GM12892 (cell line): ENCODE data around the gene EMID1.
"Not testable (repeated sequence)": the region's sequence is repeated elsewhere in the genome, so short reads cannot be mapped to it uniquely, and the experiment has no call there.

Experiments
- POLR2A ChIP-seq: IDR thresholded peaks from 2 replicates; pipeline ENCODE4 v1.6.1; 2011; ENCODE audit warnings: low read depth, low read length, control low read depth
- POLR2AphosphoS5 ChIP-seq: IDR thresholded peaks from 2 replicates; pipeline ENCODE4 v1.6.1; 2011; ENCODE audit warnings: low read depth, low read length, control low read depth

GRCh38 chr22:29219409-29219782 is 13.7 kb downstream of the EMID1 start:
- TF ChIP-seq POLR2AphosphoS5, POLR2A: not testable (repeated sequence)
